HG03521 (cell line): ENCODE data around the gene TIAL1.
"Not testable (repeated sequence)": the region's sequence is repeated elsewhere in the genome, so short reads cannot be mapped to it uniquely, and the experiment has no call there.

Experiments
- ATAC-seq: cut with Tn5 transposase; IDR thresholded peaks from one replicate; pipeline ENCODE4 v1.9.1; 2021; ENCODE audit warnings: mild to moderate bottlenecking, moderate library complexity; ENCODE audit not compliant: unreplicated experiment

TIAL1 gene

GRCh38 chr10:119532251-119532650 lies 64.5 kb downstream of the TIAL1 start:
- not testable (repeated sequence) for ATAC-seq

GRCh38 chr10:119531067-119531466 lies 65.7 kb downstream of the TIAL1 start:
- ATAC-seq, result no peak

- not testable (repeated sequence) for ATAC-seq
Measured at GRCh38 chr10:119528663-119529237, 68.0 kb downstream of the TIAL1 start.

GRCh38 chr10:119526621-119527592 lies 69.9 kb downstream of the TIAL1 start:
- ATAC-seq, result no peak

- no peak for ATAC-seq
Measured at GRCh38 chr10:119526149-119526548, 70.6 kb downstream of the TIAL1 start.

DNA sequence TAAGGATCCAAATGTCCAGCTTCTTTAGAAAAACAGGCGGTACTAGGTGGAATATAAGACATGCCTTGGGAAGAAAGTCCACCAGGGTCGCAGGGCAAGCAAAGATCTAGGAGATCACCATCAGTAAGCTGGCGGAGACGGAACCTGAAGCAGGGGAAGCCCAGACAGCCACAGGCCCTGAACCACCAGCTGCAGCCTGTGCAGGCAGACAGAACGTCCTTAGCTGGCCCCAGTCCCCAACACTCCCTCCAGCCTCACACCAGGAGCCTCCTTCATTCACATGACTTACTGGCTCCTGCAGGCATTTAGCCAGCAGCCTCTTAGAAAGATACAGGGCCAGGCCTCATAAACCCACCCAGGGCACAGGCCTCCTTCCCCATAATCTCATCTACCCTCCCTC lies 71.6 kb downstream of the TIAL1 start:
- ATAC-seq, result no peak

- no peak for ATAC-seq
Measured at GRCh38 chr10:119524720-119525070, 72.1 kb downstream of the TIAL1 start.

DNA sequence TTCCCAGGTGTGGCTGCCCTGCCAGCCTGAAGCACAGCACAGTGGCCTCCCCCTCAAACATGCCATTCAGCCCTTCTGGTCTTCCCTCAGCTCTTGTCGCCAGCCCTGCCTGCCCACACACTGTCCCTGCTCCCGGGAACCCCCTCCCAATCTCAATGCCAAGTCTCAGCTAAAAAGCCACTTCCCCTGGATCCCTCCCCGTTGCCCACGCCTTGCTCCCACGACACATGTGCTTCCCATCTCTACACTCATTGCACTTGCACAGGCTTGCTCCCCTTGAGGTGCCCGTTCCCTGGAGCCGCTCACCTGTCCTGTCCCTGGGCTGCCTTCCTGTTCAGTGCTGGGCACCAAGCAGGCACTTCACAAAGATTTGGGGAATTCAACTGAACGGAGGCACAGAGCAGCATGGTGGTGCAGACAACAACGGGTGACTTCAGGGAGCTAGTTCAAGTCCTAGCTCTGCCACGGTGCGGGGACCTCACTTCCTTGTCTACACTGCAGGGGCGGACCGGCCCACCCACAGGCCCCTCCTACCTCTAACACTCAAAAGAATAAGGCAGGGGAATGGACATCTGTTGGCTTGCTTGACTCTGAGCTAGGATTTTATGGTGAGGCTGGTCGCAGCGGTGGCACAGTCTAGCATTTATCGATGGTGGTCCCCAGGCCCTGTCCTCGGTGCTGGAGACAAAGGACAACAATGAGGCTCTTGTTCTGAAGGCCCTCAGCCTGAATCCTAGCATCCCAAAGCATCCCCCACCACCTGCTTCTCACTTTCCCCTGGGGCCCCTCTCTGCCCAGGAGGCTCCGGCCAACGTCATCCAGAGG lies 72.7 kb downstream of the TIAL1 start:
- no peak for ATAC-seq
